A204.1 (cell line): ENCODE results near the gene CELF2.

Experiments used
- FAIRE-seq: peaks from 2 replicates; lab custom pipeline; 2012; peaks lifted over from hg19 to GRCh38; lab: Jason Lieb, UNC

The CELF2 gene

GRCh38 chr10:11058965-11059364 is 41.3 kb downstream of the CELF2 start:
- no peak for FAIRE-seq

GRCh38 chr10:11063856-11064255 is 46.2 kb downstream of the CELF2 start:
- FAIRE-seq, result no peak

- FAIRE-seq, result no peak
Observed at GRCh38 chr10:11064832-11065231, 47.2 kb downstream of the CELF2 start.

GRCh38 chr10:11065567-11065966 is 47.9 kb downstream of the CELF2 start:
- FAIRE-seq, result no peak

- FAIRE-seq, result no peak
Observed at GRCh38 chr10:11066520-11066919, 48.8 kb downstream of the CELF2 start.

DNA sequence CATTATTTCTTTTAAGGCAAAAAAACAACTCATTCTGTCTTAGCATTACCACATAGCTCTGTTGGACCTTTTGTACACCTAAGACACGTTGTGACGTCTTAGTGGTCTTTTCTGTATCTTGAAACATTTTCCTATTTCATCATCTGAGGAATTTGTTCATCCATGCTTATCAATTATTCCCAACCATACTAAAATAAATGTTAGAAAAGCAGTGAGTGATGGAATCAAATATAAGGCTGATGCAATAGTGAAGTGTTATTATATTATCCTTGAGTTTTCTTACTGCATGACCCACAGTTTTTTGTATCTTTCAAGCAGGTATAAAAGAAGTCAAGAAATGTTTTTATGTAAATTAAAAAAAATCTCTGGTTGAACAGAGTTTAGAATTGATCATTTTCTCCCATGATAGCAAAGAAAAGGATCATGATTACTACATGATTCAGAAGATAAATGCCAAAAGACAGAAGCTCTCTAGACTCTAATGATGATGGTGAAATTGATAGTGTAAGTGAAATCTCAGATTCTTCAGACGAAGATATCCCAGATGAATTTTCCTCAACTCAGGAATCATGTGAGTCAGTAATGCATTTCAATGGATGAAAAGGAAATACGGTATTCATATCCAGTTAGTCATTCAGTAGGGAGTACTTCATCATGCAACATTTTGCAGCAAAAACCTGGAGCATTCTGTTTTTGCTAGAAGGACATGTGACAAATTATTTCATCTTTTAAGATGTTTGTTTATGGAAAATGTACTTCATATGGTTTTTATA is 51.4 kb downstream of the CELF2 start:
- no peak for FAIRE-seq

- no peak for FAIRE-seq
Observed at GRCh38 chr10:11073410-11073809, 55.7 kb downstream of the CELF2 start.

GRCh38 chr10:11074536-11075267 is 57.0 kb downstream of the CELF2 start:
- FAIRE-seq, result no peak

DNA sequence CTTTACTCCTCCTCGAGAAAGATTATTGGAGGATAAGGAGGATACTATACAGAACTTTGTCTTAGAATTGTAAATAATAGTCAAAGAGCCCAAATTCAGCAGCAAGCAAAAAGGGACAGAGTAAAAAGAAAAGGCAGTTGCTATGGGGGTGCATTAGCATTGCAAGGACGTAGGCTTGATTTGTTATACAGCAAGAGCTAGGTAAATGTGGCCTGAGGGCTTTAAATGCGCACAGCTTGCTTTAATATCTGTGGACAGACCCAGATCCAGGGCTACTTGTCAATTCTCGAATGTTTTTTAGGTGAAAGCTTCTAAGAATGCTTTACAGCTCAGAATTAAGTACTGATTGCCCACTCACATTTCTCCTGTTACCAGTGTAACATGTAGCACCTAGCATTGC is 58.5 kb downstream of the CELF2 start:
- no peak for FAIRE-seq

DNA sequence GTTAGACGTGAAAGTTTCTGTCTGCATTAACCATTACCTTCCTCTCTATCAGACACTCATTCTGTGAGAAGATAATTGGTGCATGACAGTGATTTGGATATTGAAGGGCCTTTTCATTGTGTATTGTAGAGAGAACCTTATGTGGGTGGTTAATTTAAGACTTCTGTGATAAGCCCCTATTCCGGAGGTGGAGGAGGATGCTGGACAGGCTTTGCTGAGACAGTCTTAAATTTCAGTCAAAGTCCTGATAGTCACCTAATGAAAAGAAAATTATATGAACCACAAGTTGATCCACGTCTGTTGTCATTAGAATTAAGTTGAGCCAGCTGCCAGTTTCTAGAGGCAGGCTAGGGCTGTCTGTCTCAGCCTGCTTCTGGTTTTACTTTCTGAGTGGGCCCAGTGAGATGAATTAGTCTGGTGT is 62.9 kb downstream of the CELF2 start:
- no peak for FAIRE-seq

- FAIRE-seq, result no peak
Observed at GRCh38 chr10:11081408-11081807, 63.7 kb downstream of the CELF2 start.

DNA sequence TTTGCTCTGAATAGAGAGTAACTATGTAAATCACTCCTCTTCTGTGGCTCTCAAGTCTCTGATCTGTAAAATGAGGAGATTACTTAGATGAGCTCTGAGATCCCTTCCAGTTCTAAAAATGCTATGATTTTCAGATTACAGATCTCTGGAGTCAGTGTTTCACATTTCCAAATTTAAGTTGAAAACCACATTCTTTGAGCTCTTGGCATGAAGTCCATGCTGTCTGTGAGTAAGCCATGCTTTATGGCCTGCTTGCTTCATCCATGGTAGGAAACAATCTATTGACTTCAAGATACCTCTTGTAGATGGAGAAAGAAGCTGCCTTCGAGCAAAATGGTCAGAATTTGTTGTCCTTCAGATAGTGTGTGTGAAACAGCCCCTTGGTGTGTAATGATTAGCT is 64.9 kb downstream of the CELF2 start:
- no peak for FAIRE-seq

GRCh38 chr10:11083051-11083450 is 65.4 kb downstream of the CELF2 start:
- no peak for FAIRE-seq

DNA sequence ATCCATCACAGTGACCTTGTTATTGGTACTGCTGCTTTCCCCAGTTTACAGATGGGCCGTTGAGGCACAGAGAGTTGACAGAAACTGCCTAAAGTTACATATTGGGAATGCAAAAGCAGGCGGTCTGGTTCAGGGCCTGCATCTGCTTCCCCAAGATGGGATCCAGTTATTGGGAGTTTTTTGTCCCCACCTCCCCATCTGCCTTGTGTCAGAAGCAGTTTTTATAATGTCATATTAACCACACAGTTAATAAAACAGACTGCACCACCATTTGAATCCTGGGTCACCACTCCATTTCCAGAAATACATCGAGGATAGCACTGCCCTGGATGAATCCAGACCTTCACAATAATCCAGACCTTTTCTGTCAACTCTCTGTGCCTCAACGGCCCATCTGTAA is 67.9 kb downstream of the CELF2 start:
- no peak for FAIRE-seq

- FAIRE-seq, result no peak
Observed at GRCh38 chr10:11086177-11086840, 68.6 kb downstream of the CELF2 start.

DNA sequence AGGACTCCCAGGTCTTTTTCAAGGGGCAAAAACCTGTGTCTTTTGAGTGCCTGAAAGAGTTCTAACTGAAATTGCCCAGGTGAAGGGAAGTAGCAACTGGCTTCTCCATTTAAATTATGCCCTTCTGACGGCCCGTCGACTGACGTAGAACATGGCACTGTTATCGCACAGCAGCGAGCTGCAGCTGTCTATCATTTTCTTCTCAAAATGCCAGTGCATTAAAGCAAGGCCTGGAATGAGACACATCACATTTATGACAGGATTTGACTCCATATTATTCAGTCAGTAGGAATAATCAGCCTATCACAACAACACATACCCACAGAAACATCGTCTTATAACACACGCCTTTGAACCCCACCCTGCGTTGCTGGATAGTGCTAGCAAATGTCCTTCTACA is 69.7 kb downstream of the CELF2 start:
- FAIRE-seq, result no peak

- no peak for FAIRE-seq
Observed at GRCh38 chr10:11088709-11089108, 71.0 kb downstream of the CELF2 start.

- no peak for FAIRE-seq
Observed at GRCh38 chr10:11089272-11089671, 71.6 kb downstream of the CELF2 start.

DNA sequence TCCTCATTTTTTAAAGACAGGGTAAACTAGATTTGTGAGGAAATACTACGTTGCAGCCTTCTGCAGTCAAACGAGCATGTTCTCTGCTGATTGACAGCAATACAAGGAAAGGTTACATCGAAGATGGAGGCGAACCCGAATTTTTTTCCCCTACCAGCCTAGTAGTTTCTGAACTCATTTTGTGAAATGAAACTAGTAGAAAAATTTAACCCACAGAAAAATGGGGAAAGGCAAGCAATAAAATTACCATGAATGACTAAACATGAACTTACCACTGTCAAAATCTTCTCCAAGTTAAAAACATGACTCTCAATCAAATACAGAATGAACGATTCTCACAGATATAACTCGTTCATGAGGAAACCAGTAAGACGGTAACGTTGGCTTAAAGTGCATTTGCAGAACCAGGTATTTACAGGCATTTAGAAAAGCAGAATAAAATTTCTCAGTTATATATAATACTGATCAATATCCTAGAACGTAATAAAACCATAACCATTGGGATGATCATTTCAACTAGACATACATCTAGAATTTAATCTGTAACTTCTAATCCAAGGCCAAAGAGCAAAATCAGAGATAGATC is 73.9 kb downstream of the CELF2 start:
- no peak for FAIRE-seq

- no peak for FAIRE-seq
Observed at GRCh38 chr10:11093771-11094736, 76.4 kb downstream of the CELF2 start.

DNA sequence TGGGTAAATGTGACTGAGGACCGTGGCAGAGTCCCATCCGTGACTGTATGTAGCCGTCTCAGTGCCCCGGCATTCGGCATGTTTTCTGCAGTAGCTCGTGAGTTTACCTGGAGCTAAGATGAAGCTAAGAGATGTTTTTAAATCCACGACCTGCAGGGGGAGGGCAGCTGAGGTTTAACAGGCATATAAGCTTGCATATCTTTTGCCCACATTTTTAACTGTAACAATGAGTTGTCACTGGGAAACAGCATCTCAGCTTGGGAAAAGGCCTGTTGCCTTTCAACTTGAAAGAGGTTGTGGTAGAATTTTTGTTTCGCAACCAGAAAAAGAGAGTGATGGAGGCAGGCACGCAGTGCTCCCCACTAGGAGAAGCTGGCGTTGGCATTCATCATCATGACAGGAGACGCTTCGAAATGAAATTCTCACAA is 77.7 kb downstream of the CELF2 start:
- no peak for FAIRE-seq

- no peak for FAIRE-seq
Observed at GRCh38 chr10:11096422-11096821, 78.8 kb downstream of the CELF2 start.
